Epithelial cell of umbilical artery (primary cell): ENCODE results near the gene TYW5. TPM values are rescaled to one million over a fixed set of nuclear protein-coding genes. Genes with fewer than 3 reads are reported as not detected.

ENCODE experiments used
- total RNA-seq: library from RNA; depleted of rRNA; stranded (reverse); fragments of >200 nt; gene quantifications from 2 replicates; pipeline ENCODE4 v1.2.3, GENCODE V29; 2014

TYW5 gene, protein sequence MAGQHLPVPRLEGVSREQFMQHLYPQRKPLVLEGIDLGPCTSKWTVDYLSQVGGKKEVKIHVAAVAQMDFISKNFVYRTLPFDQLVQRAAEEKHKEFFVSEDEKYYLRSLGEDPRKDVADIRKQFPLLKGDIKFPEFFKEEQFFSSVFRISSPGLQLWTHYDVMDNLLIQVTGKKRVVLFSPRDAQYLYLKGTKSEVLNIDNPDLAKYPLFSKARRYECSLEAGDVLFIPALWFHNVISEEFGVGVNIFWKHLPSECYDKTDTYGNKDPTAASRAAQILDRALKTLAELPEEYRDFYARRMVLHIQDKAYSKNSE
- 5.8 and 9.9 TPM in 2 replicates for total RNA-seq

DNA sequence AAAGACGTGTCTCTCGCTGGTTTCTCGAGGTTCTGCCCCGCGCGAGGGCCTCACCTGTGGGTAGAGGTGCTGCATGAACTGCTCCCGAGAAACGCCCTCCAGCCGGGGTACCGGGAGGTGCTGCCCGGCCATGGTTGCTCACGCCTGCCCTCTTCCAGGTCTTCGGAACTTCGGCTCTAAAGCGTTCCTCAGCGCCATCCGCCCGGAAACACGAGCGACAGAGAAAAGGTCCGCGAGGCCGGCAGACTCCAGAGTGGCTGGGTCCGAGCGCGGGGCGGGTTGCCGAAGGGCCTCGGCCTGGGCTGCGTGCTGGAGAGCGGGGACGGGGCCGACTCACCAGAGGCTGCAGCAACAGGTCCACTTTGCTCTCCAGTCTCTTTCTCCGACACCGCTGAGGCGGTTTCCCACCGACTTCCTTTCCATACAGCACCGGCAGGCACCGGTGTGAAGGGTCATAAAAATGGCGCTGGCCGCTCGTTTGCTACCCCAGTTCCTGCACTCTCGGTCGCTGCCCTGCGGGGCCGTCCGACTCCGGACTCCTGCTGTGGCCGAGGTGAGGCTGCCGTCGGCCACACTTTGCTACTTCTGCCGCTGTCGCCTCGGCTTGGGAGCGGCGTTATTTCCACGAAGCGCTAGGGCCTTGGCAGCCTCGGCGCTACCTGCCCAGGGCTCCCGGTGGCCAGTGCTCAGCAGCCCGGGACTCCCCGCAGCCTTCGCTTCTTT, at the start of gene TYW5, which contains the start of gene MAIP1:
TSS of gene TYW5 (minus strand) at position 153 of the 723 bp plus-strand sequence. CDS start at position 132, 21 bp downstream.
TSS of gene MAIP1 (plus strand) at position 244 of the 723 bp plus-strand sequence. CDS start at position 461, 217 bp downstream.

DNA sequence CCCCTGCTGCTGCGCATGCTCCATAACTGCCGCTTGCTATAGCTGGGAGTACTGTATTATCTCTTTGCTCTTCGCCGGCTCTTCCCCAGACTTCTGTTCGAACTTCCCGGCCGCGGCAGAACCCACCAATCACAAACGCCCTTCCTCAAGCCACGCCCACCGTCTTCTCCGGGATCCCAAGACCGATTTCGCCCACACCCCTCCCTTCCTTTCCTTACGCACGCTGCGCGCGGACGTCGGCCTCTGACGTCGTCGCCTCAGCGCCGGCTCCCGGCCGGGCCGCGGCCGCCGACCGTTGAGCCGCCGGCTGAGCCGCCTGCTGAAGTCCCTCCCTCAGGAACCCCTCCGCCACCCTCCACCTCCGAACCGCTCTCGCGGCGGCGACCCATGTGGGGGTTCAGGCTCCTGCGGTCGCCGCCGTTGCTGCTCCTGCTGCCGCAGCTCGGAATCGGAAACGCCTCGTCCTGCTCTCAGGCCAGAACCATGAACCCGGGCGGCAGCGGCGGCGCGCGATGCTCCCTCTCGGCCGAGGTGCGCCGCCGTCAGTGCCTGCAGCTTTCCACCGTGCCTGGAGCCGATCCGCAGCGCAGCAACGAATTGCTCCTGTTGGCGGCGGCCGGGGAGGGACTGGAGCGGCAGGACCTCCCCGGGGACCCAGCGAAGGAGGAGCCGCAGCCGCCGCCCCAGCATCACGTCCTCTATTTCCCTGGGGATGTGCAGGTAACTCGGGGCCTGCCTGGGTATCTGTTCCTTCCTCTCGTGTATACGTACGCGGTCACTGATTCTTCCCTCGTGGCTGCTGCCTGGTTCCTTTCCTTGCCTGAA, 44.0 kb downstream of the TYW5 start, which contains the start of gene C2orf69:
TSS of gene C2orf69 (plus strand) at position 242 of the 825 bp plus-strand sequence. CDS start at position 388, 146 bp downstream.

Other genes starting within 250 kb of the TYW5 start
- gene FTCDNL1, start 104.3 kb downstream of the TYW5 start, total RNA-seq = under 0.01 and 2.4 TPM in 2 replicates
- 9.7 and 17.8 TPM in 2 replicates for gene C2orf69, start 44.2 kb downstream of the TYW5 start, total RNA-seq
- gene MAIP1, start 91 bp upstream of the TYW5 start, total RNA-seq = 24.2 and 28.9 TPM in 2 replicates